Measurements from ENCODE around the gene CISH.

Gene CISH

GRCh38 chr3:50599115-50599715 is 12.4 kb downstream of the CISH start:
- DNase-seq, result no peak

- no peak for DNase-seq
Measured at GRCh38 chr3:50594253-50594785, 17.3 kb downstream of the CISH start.

GRCh38 chr3:50592568-50592967 is 19.0 kb downstream of the CISH start:
- DNase-seq, result no peak

GRCh38 chr3:50591196-50591741 is 20.3 kb downstream of the CISH start:
- DNase-seq, result no peak

GRCh38 chr3:50588759-50589433 is 22.7 kb downstream of the CISH start:
- no peak for DNase-seq

GRCh38 chr3:50587806-50588758 is 23.5 kb downstream of the CISH start:
- DNase-seq, result no peak

GRCh38 chr3:50587373-50587772 is 24.2 kb downstream of the CISH start:
- DNase-seq, result no peak

GRCh38 chr3:50586763-50587070 is 24.9 kb downstream of the CISH start:
- DNase-seq, result no peak

GRCh38 chr3:50585919-50586762 is 25.4 kb downstream of the CISH start:
- DNase-seq, result no peak

- no peak for DNase-seq
Measured at GRCh38 chr3:50584391-50584790, 27.2 kb downstream of the CISH start.

GRCh38 chr3:50583897-50584296 is 27.7 kb downstream of the CISH start:
- DNase-seq, result peak in 9 of 51 donors; percentile 8 to 64 (median 10)

GRCh38 chr3:50582083-50582482 is 29.5 kb downstream of the CISH start:
- no peak for DNase-seq

- DNase-seq, result no peak
Measured at GRCh38 chr3:50581459-50581842, 30.1 kb downstream of the CISH start.

- no peak for DNase-seq
Measured at GRCh38 chr3:50580683-50581458, 30.7 kb downstream of the CISH start.

GRCh38 chr3:50577348-50577747 is 34.2 kb downstream of the CISH start:
- no peak for DNase-seq

GRCh38 chr3:50575372-50575771 is 36.2 kb downstream of the CISH start:
- DNase-seq, result no peak

GRCh38 chr3:50574444-50574831 is 37.1 kb downstream of the CISH start:
- no peak for DNase-seq

- no peak for DNase-seq
Measured at GRCh38 chr3:50573566-50574443, 37.8 kb downstream of the CISH start.

GRCh38 chr3:50572801-50573371 is 38.7 kb downstream of the CISH start:
- no peak for DNase-seq

Data from hypothalamus (tissue), 51 donors.